Measurements from ENCODE around the gene POU2F3.

The POU2F3 gene

GRCh38 chr11:120293038-120293800, 53.3 kb downstream of the POU2F3 start:
- DNase-seq: no peak

DNA sequence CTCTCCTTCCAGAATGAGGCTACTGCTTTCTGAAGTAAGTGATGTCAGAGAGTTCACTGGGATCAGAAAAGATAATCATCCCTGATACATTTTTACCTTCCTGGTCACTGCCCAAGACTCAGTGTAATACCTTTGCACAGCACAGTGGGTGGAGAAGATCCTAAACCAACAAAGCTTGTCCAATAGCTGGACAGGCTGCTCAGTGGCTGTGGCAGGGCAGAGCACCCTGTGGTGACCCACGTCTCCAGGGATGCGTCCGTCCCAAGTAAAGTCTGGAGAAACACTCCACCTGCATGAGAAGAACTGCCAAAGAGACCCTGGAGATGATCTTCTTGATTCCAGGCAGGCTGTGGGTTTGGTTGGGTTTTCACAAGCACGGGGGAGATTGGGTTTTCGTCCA, 54.2 kb downstream of the POU2F3 start:
- no peak for DNase-seq

DNA sequence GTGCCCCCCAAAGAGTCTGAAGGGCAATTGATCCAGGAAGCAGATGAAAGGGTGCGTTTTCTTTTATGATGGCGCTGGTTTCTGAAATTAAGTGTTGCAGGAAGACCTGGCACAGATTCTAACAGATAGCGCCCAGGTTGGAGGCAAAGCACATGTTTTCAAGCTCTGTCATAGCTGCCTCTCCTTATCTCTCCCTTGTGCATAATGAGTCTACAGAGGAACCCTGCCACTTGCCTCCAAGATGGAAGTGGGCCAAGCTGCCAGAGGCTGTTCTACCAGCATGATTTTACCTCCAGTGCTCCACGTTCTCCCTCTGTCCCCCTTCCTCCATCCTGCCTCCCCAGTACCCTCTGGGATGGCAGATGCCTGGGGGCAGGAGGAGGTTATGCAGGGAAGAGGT, 55.2 kb downstream of the POU2F3 start:
- no peak for DNase-seq

DNA sequence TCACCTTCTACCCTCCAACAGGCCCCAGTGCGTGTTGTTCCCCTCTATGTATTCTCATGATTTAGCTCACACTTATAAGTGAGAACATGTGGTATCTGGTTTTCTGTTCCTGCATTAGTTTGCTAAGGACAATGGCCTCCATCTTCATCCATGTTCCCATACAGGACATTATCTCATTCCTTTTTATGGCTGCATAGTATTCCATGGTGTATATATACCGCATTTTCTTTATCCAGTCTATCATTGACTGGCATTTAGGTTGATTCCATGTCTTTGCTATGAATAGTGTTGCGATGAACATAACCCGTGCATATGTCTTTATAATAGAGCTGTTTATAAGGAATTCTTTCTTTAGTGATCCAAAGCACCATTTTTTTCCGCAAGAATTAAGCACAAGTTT, 56.6 kb downstream of the POU2F3 start:
- no peak for DNase-seq

GRCh38 chr11:120298461-120298860, 58.5 kb downstream of the POU2F3 start:
- no peak for DNase-seq

DNA sequence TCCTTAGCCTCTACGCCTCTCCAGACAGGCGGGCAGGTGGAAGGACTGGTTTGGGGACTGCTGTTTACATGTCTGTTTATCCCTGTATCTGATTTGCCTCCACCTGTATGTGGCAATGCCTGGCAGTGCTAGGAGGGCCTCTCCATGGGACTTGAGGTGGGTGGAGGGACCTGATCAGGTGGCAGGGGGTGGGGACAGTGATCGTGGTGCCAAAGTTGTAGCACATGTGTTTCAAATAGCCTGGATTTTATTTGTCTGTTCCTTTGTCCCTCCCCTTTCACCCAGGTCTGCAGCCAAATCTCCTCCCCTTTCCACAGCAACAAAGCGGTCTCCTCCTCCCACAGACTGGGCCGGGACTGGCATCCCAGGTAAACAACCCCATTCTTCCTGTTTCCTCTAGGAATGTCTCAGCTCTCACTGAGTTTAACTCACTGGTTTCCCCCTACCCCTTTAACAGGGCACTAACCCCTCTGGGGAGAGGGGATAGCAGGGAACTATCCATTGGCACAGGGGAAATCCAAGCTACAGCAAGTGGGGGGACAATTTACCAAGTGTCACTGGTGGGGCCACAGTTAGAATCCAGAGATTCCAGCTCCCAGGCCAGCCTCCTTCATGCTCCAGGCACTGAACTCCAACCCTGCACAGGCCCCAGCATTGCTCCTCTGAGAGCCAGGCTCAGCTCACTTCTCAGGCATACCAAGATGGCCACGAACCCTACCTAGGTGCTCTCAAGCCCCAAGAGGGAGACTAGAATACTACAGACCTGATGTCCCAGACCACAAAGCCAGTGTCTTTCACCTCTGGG, 62.3 kb downstream of the POU2F3 start:
- no peak for DNase-seq

- DNase-seq: peak in 1 of 2 donors; percentile 57
Measured at GRCh38 chr11:120303004-120303637, 63.2 kb downstream of the POU2F3 start.

GRCh38 chr11:120304526-120304925, 64.6 kb downstream of the POU2F3 start:
- DNase-seq: no peak

DNA sequence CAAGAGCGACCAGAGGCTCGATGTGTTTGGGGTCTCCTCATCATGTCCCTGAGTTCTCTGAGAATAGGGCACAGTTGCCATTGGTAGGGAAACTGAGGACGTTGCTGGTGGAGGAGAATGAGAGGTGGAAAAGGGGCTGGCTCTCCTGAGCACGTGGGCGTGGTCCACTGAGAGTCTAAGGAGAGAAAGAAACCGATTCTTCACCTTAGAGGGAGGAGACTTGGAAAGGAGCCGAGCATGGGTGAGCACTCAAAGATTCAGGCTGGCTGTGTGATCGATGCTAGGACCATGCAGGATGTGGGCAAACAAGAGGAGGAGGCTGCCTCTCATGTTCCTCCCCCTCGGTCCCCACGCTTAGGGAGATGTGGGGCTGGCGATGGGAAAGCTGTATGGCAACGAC, 65.3 kb downstream of the POU2F3 start:
- DNase-seq: no peak

- DNase-seq: no peak
Measured at GRCh38 chr11:120306519-120307242, 66.7 kb downstream of the POU2F3 start.

- DNase-seq: no peak
Measured at GRCh38 chr11:120307476-120307875, 67.5 kb downstream of the POU2F3 start.

GRCh38 chr11:120308081-120308480, 68.1 kb downstream of the POU2F3 start:
- no peak for DNase-seq

DNA sequence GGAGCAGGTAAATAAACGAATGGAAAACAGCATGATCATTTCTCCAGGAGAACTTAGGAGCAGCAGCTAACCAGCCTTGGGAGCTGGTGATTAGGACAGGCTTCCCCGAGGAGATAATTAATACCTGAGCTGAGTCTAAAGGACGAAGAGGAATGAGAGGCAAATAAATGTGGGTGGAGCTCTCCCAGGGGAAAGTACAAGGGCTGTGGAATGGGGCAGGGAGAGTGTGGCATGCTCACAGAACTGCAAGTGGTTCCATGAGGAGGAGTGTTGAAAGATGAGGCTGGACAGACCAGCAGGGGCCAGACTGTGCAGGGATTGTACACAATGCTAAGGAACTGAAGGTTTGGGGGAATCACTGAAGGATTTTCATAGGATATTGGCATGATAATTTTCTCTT, 70.9 kb downstream of the POU2F3 start:
- DNase-seq: no peak

- no peak for DNase-seq
Measured at GRCh38 chr11:120314861-120315260, 74.9 kb downstream of the POU2F3 start.

DNA sequence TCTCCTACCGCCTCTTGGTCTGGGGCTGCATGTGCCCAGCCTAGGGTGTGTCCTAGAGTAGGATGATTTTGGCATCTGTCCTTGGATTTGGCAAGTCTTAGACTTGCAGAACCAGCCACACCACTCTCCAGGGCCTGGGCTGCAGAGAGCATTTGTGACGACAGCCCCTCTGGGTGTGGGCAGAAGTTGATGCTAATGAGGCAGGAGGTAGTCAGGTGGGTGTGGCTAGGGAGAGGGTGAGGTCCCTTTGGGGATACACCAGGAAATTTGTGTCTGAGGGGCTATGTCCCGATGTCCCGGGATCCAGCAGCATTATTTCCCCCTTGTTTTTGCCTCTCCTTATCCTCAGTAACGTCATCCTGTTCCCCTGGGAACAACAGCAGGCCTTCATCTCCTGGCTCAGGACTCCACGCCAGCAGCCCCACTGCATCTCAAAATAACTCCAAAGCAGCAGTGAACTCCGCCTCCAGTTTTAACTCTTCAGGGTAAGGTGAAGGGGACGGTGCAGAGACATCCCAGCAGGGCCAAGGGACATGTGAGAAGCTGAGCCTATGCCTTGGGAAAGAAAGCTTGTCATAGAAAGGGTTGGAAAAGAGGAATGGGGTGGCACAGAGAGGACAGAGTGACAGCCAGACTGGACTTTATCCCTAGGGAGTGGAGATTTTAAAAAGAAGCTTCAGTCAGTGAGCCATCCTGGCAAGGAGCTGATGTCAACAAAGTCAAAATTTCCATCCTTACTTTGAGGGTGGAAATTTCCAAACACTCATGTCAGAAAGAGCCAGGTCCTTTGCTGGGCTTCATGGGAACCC, 77.1 kb downstream of the POU2F3 start:
- DNase-seq: no peak

GRCh38 chr11:120317689-120318480, 77.9 kb downstream of the POU2F3 start:
- DNase-seq: no peak

GRCh38 chr11:120318906-120319305, 79.0 kb downstream of the POU2F3 start:
- no peak for DNase-seq

- DNase-seq: no peak
Measured at GRCh38 chr11:120324932-120325810, 85.2 kb downstream of the POU2F3 start, which contains the start of gene TLCD5. Gene TLCD5 (plus strand): TSS chr11:120325299. CDS start chr11:120327442, 2,143 bp downstream.

DNA sequence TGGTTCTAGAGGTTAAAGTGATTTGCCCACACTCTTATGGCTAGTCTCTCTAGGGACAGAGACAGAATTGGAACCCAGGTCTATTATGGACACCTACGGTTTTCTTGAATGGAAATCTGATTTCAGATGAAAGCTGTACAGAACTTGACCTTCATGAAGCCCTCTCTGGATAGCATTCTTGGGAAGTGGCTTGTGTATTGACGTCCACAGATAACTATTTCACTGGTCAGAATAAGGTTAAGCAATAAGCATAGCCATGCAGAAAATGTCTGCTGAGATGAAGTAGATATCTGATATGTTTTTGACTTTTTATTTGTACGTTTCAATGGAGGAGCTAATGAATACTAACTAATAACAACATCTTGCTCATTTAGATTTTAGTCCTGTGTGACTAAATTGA, 86.3 kb downstream of the POU2F3 start:
- no peak for DNase-seq

GRCh38 chr11:120326845-120327281, 86.9 kb downstream of the POU2F3 start:
- no peak for DNase-seq

Data from bone marrow (tissue), 2 donors.